HT1080 (cell line): Measurements from ENCODE around the gene POLD2. TPM values are rescaled to one million over a fixed set of nuclear protein-coding genes. Genes with fewer than 3 reads are reported as not detected.
A peak's percentile ranks its signal among the peaks of the same experiment; 100 is the strongest.

Experiments
- DNase-seq: peaks from one replicate; pipeline ENCODE4 v3.0.0-alpha.2; 2015; ENCODE audit warnings: low read depth
- small RNA-seq: library from RNA; depleted of rRNA; stranded (forward); fragments of <200 nt; gene quantifications from one replicate; pipeline ENCODE3, GENCODE V24; 2014
- total RNA-seq: library from RNA; depleted of rRNA; stranded (reverse); fragments of >200 nt; shearing (Covaris generic); gene quantifications from 2 replicates; pipeline ENCODE4 v1.2.3, GENCODE V29; 2014; rRNA removed

Gene POLD2
- total RNA-seq, 1 experiment from 2014 or later = 192 TPM

- DNase-seq = no peak
These were observed 57.3 kb downstream of the POLD2 start for GRCh38 chr7:44066111-44066460.

- DNase-seq = peak; percentile 29
These were observed 57.8 kb downstream of the POLD2 start, which contains the start of gene PGAM2 for GRCh38 chr7:44065431-44066110. Gene PGAM2 (minus strand): TSS chr7:44065567. CDS start chr7:44065529, 38 bp downstream.

- DNase-seq = no peak
These were observed 58.4 kb downstream of the POLD2 start for GRCh38 chr7:44064791-44065430.

Small RNA genes lying within 50 kb of the gene (small RNA-seq; reads per million reads assigned to genes)
- not detected for gene RNA5SP230

Other genes with a start within 250 kb of the POLD2 start
- 18.7 and 20.6 TPM in 2 replicates for gene URGCP, start 217.0 kb downstream of the POLD2 start, total RNA-seq
- 16.9 and 18.4 TPM in 2 replicates for gene UBE2D4, start 197.1 kb downstream of the POLD2 start, total RNA-seq
- not detected in 2 replicates for gene SPDYE1, start 125.7 kb downstream of the POLD2 start, total RNA-seq
- gene DBNL, start 78.8 kb downstream of the POLD2 start, total RNA-seq = 154 and 156 TPM in 2 replicates
- not detected in 2 replicates for gene PGAM2, start 58.0 kb downstream of the POLD2 start, total RNA-seq
- gene POLM, start 41.0 kb downstream of the POLD2 start, total RNA-seq = 12.8 and 17.4 TPM in 2 replicates
- not detected in 2 replicates for gene AEBP1, start 19.2 kb downstream of the POLD2 start, total RNA-seq
- not detected in 2 replicates for gene MYL7, start 17.8 kb upstream of the POLD2 start, total RNA-seq
- not detected in 2 replicates for gene GCK, start 65.9 kb upstream of the POLD2 start, total RNA-seq
- 165 and 201 TPM in 2 replicates for gene YKT6, start 77.4 kb upstream of the POLD2 start, total RNA-seq
- gene CAMK2B, start 202.0 kb upstream of the POLD2 start, total RNA-seq = 0.02 and 0.07 TPM in 2 replicates